Adipocyte (in vitro differentiated cells): ENCODE data around the gene C19orf25.
A peak's percentile ranks its signal among the peaks of the same experiment; 100 is the strongest.
"Not testable (repeated sequence)": the region's sequence is repeated elsewhere in the genome, so short reads cannot be mapped to it uniquely, and the experiment has no call there.

Source experiments
- DNase-seq: peaks from one replicate; pipeline ENCODE4 v3.0.0-alpha.2; 2015; ENCODE audit warnings: low read depth
- H3K27me3 ChIP-seq: replicated peaks from 2 replicates; pipeline ENCODE4 v1.7.0; 2013; ENCODE audit warnings: mild to moderate bottlenecking, low read length, moderate library complexity; ENCODE audit not compliant: control insufficient read depth, insufficient read depth
- H3K36me3 ChIP-seq: 2 replicates; pipeline ENCODE4 v1.7.0; 2013; ENCODE audit warnings: low read length, mild to moderate bottlenecking, moderate library complexity; ENCODE audit not compliant: control insufficient read depth, insufficient read depth, severe bottlenecking
- H3K4me1 ChIP-seq: 2 replicates; pipeline ENCODE4 v1.7.0; 2013; ENCODE audit warnings: mild to moderate bottlenecking, low read length, moderate library complexity; ENCODE audit not compliant: control insufficient read depth, insufficient read depth
- H3K4me3 ChIP-seq: 2 replicates; pipeline ENCODE4 v1.7.0; 2013; ENCODE audit warnings: mild to moderate bottlenecking, low read length, moderate library complexity
- H3K9ac ChIP-seq: 2 replicates; pipeline ENCODE4 v1.7.0; 2013; ENCODE audit warnings: mild to moderate bottlenecking, low read length, moderate library complexity
- H3K9me3 ChIP-seq: 2 replicates; pipeline ENCODE4 v1.7.0; 2013; ENCODE audit warnings: mild to moderate bottlenecking, low read length, moderate library complexity; ENCODE audit not compliant: control insufficient read depth

Gene C19orf25

GRCh38 chr19:1521636-1522035 is 42.6 kb upstream of the C19orf25 start:
- H3K27me3 ChIP-seq, result peaks cover 41% of the 10 kb centered on the region
- no peak overlapping the region for H3K9ac ChIP-seq
- H3K9me3 ChIP-seq, result no peaks in the 10 kb centered on the region
- H3K4me3 ChIP-seq, result no peak overlapping the region
- DNase-seq, result no peak
- H3K4me1 ChIP-seq, result no peaks in the 10 kb centered on the region
- H3K36me3 ChIP-seq, result no peaks in the 10 kb centered on the region

- Histone ChIP-seq H3K36me3 (no peaks in the 10 kb centered on the region), H3K9ac (no peak overlapping the region), H3K4me3 (no peak overlapping the region), H3K9me3 (peaks cover 3% of the 10 kb centered on the region), H3K4me1 (no peaks in the 10 kb centered on the region), H3K27me3 (peaks cover 31% of the 10 kb centered on the region)
- no peak for DNase-seq
These were observed 41.3 kb upstream of the C19orf25 start for GRCh38 chr19:1520203-1520780.

- H3K9me3 ChIP-seq, H3K36me3 ChIP-seq, H3K4me1 ChIP-seq, H3K9ac ChIP-seq, H3K4me3 ChIP-seq, DNase-seq: not testable (repeated sequence)
- H3K27me3 ChIP-seq, result peaks cover 30% of the 10 kb centered on the region
These were observed 40.8 kb upstream of the C19orf25 start for GRCh38 chr19:1519802-1520201.

- H3K36me3 ChIP-seq, result no peaks in the 10 kb centered on the region
These were observed 39.5 kb upstream of the C19orf25 start for GRCh38 chr19:1518471-1518870.

GRCh38 chr19:1516395-1516753 is 37.4 kb upstream of the C19orf25 start:
- Histone ChIP-seq H3K9me3 (peaks cover 3% of the 10 kb centered on the region), H3K9ac (no peak overlapping the region), H3K4me3 (no peak overlapping the region), H3K27me3 (peaks cover 12% of the 10 kb centered on the region), H3K36me3 (no peaks in the 10 kb centered on the region), H3K4me1 (peaks cover 3% of the 10 kb centered on the region)
- DNase-seq, result no peak

More at GRCh38 chr19:1518471-1518870, 39.5 kb upstream of the C19orf25 start:
- no peaks in the 10 kb centered on the region for H3K4me1 ChIP-seq
- H3K9me3 ChIP-seq, result peaks cover 3% of the 10 kb centered on the region
- H3K4me3 ChIP-seq, result no peak overlapping the region
- no peak for DNase-seq
- H3K9ac ChIP-seq, result no peak overlapping the region
- H3K27me3 ChIP-seq, result peaks cover 22% of the 10 kb centered on the region

- Histone ChIP-seq H3K4me3 (no peak overlapping the region), H3K9me3 (peaks cover 3% of the 10 kb centered on the region), H3K36me3 (no peaks in the 10 kb centered on the region), H3K27me3 (peaks cover 12% of the 10 kb centered on the region), H3K4me1 (peaks cover 3% of the 10 kb centered on the region), H3K9ac (no peak overlapping the region)
- no peak for DNase-seq
These were observed 36.1 kb upstream of the C19orf25 start for GRCh38 chr19:1514986-1515721.

- no peak for DNase-seq
- H3K4me1 ChIP-seq, result peaks cover 3% of the 10 kb centered on the region
- peaks cover 12% of the 10 kb centered on the region for H3K27me3 ChIP-seq
- H3K9ac ChIP-seq, result no peak overlapping the region
- H3K4me3 ChIP-seq, result no peak overlapping the region
- H3K9me3 ChIP-seq, result peaks cover 3% of the 10 kb centered on the region
- no peaks in the 10 kb centered on the region for H3K36me3 ChIP-seq
These were observed 35.3 kb upstream of the C19orf25 start for GRCh38 chr19:1514295-1514661.

- Histone ChIP-seq H3K9ac (peak overlapping the region; percentile 76), H3K4me3 (peak overlapping the region; percentile 80), H3K27me3 (peaks cover 12% of the 10 kb centered on the region), H3K36me3 (no peaks in the 10 kb centered on the region), H3K4me1 (peaks cover 3% of the 10 kb centered on the region), H3K9me3 (peaks cover 3% of the 10 kb centered on the region)
- DNase-seq, result peak; percentile 84
These were observed 34.7 kb upstream of the C19orf25 start for GRCh38 chr19:1513499-1514294.

GRCh38 chr19:1512671-1513498 is 33.9 kb upstream of the C19orf25 start, which contains the start of gene ADAMTSL5:
ADAMTSL5 (minus strand) TSS chr19:1513019; CDS start chr19:1510943, 2,076 bp downstream.
- H3K4me1 ChIP-seq, result peaks cover 3% of the 10 kb centered on the region
- H3K4me3 ChIP-seq, result peak within 1 kb of the TSS; percentile 80
- no peaks in the 10 kb centered on the region for H3K36me3 ChIP-seq
- peak within 1 kb of the TSS; percentile 76 for H3K9ac ChIP-seq
- peak; percentile 88 for DNase-seq
- peaks cover 3% of the 10 kb centered on the region for H3K9me3 ChIP-seq
- peaks cover 6% of the 10 kb centered on the region for H3K27me3 ChIP-seq

GRCh38 chr19:1511318-1512317 is 32.6 kb upstream of the C19orf25 start:
- DNase-seq, result no peak
- H3K27me3 ChIP-seq, result peaks cover 9% of the 10 kb centered on the region
- no peaks in the 10 kb centered on the region for H3K36me3 ChIP-seq
- H3K4me3 ChIP-seq, result no peak overlapping the region
- no peak overlapping the region for H3K9ac ChIP-seq
- H3K4me1 ChIP-seq, result peaks cover 3% of the 10 kb centered on the region
- H3K9me3 ChIP-seq, result peaks cover 3% of the 10 kb centered on the region
